Ovary (tissue), 9 donors: Measurements from ENCODE around the gene OR1K1. TPM values are rescaled to one million over a fixed set of nuclear protein-coding genes. Genes with fewer than 3 reads are reported as not detected.

ENCODE experiments used
- DNase-seq, 5 donors: peaks; one replicate each; pipeline ENCODE4 v3.0.0-alpha.2; 2019 to 2020
- H3K27ac ChIP-seq, 2 donors: fragments of 200-600 bp; one replicate each; pipeline versions ENCODE4 v1.5.1 to v1.8.0; 2019 to 2022
- H3K27me3 ChIP-seq: fragments of 200-600 bp; one replicate; pipeline ENCODE4 v1.8.0; 2022
- H3K36me3 ChIP-seq: fragments of 200-600 bp; sonication (generic); one replicate; pipeline ENCODE4 v1.5.1; 2019
- H3K4me1 ChIP-seq: one replicate; pipeline ENCODE4 v1.8.1; 2013; ENCODE audit warnings: mild to moderate bottlenecking, moderate library complexity; ENCODE audit not compliant: insufficient read depth
- H3K4me3 ChIP-seq: fragments of 200-600 bp; sonication (generic); one replicate; pipeline ENCODE4 v1.5.1; 2017
- H3K9me3 ChIP-seq, 2 donors: fragments of 200-600 bp in 1 of 2; sonication (generic) in 1 of 2; one replicate each; pipeline versions ENCODE4 v1.5.1 to v1.8.1; 2013 to 2019; ENCODE audit warnings: mild to moderate bottlenecking in 1 of 2, moderate library complexity in 1 of 2
- CTCF ChIP-seq, 3 donors: fragments of 450-650 bp in 2 of 3; fragments of 200-600 bp in 1 of 3; IDR thresholded peaks; one replicate each; pipeline versions ENCODE4 v1.5.1 to v1.8.0; 2016 to 2022; ENCODE audit warnings: antibody characterized with exemption in 3 of 3, mild to moderate bottlenecking in 1 of 3
- EP300 ChIP-seq: sonication (generic); formaldehyde crosslinking; IDR thresholded peaks from one replicate; pipeline ENCODE4 v1.6.1; 2017; ENCODE audit warnings: antibody characterized with exemption
- POLR2A ChIP-seq: fragments of 450-650 bp; IDR thresholded peaks from one replicate; pipeline ENCODE4 v1.6.1; 2017; ENCODE audit warnings: antibody characterized with exemption, mild to moderate bottlenecking, moderate library complexity
- WGBS, 3 donors: extraction: QIAGEN DNeasy Blood & Tissue Kit in 1 of 3; methylation state at CpG; one replicate each; pipeline versions ENCODE4 v1.1.5 to v1.1.7; 2013 to 2017; 5-methylcytosine and 5-hydroxymethylcytosine counted together
- intact Hi-C, 4 donors: fragments of 100-400 bp; cut with DNase I; formaldehyde crosslinking; loops; one replicate each; pipeline versions ENCODE4 v1.11.0 to v1.15.1; 2022 to 2023
- polyA plus RNA-seq, 2 donors: library from polyadenylated mRNA; stranded (reverse); fragments of 200-250 nt in 1 of 2; fragments of 350-450 nt in 1 of 2; fragmentation: Illumina TruSeq in 1 of 2; extraction: RNeasy Lipid Tissue Mini Kit (QIAGEN cat#74804) in 1 of 2; gene quantifications; one replicate each; pipeline ENCODE4 v1.2.3, GENCODE V29; 2013 to 2014
- total RNA-seq, 7 donors: library from RNA; depleted of rRNA in 2 of 7; stranded (reverse); fragments of >200 nt in 2 of 7; fragmentation: NEBNext Ultra II Directional in 3 of 7; extraction: Animal tissue kit (Norgen Biotek cat#: 25700) in 3 of 7; gene quantifications; one replicate each; pipeline versions ENCODE4 v1.1.0 to v1.2.4, GENCODE V29; 2016 to 2023
- donor health status: DM: no; HTN: no; CAD: no; lungs with moderate emphysema.
- donor health status: DM: no; HTN: no; CAD: no.
- donor health status: Bipolar disorder and iron deficiency.
- donor health status: DM: yes; HTN: yes; CAD: no.
- donor health status: DM: no; HTN: no; CAD: no.
- donor health status: DM: yes; HTN: yes; CAD: no.

The OR1K1 gene
- total and polyA plus RNA-seq, 9 donors = not detected

GRCh38 chr9:122791872-122792669, 7.9 kb upstream of the OR1K1 start:
- intact Hi-C loops = loop anchor here in 1 of 4 donors (10.0 kb wide), 1 partner anchor 327 kb away; no protein-coding TSS in a partner anchor
- no peak overlapping the region for H3K27ac ChIP-seq
- no peaks in the 10 kb centered on the region for H3K27me3 ChIP-seq
- H3K36me3 ChIP-seq = no peaks in the 10 kb centered on the region
- no peak for DNase-seq
- H3K4me3 ChIP-seq = no peak overlapping the region
- H3K9me3 ChIP-seq = no peaks in the 10 kb centered on the region
- no peaks in the 10 kb centered on the region for H3K4me1 ChIP-seq
- 80 to 90% (median 88%) methylated on average over 5 of the region's 5 CpGs for WGBS, 3 donors
- TF ChIP-seq EP300 (no peak), POLR2A (no peak), CTCF (IDR thresholded peaks at IDR 0.05) (no peak)

- 81 to 84% (median 83%) methylated on average over 6 of the region's 6 CpGs for WGBS, 3 donors
- Histone ChIP-seq H3K4me1 (no peaks in the 10 kb centered on the region), H3K27ac (no peak overlapping the region), H3K36me3 (no peaks in the 10 kb centered on the region), H3K9me3 (no peaks in the 10 kb centered on the region), H3K4me3 (no peak overlapping the region), H3K27me3 (no peaks in the 10 kb centered on the region)
- TF ChIP-seq CTCF (IDR thresholded peaks at IDR 0.05) (no peak), EP300 (no peak), POLR2A (no peak)
- no peak for DNase-seq
- intact Hi-C loops = loop anchor here in 1 of 4 donors (10.0 kb wide), 1 partner anchor 333 kb away; no protein-coding TSS in a partner anchor
These were observed 2.4 kb upstream of the OR1K1 start for GRCh38 chr9:122797316-122798063.

- Histone ChIP-seq H3K4me3 (no peak overlapping the region), H3K4me1 (no peaks in the 10 kb centered on the region), H3K36me3 (no peaks in the 10 kb centered on the region), H3K27me3 (no peaks in the 10 kb centered on the region), H3K27ac (no peak overlapping the region), H3K9me3 (no peaks in the 10 kb centered on the region)
- WGBS, 3 donors = 88 to 99% (median 92%) methylated on average over 4 of the region's 4 CpGs
- no peak for TF ChIP-seq CTCF (IDR thresholded peaks at IDR 0.05)
- TF ChIP-seq POLR2A = no peak
- TF ChIP-seq EP300 = no peak
- no peak for DNase-seq
- intact Hi-C loops = loop anchor here in 2 of 4 donors (10.0 kb wide), 3 partner anchors 332 to 682 kb away; partner anchors contain the start of gene OR1J1 (in 1 of the 2)
These were observed 6.7 kb downstream of the OR1K1 start for GRCh38 chr9:122806661-122807060.

GRCh38 chr9:122807271-122807900, 7.5 kb downstream of the OR1K1 start:
- Histone ChIP-seq H3K27me3 (no peaks in the 10 kb centered on the region), H3K4me1 (no peaks in the 10 kb centered on the region), H3K27ac (no peak overlapping the region), H3K36me3 (no peaks in the 10 kb centered on the region), H3K4me3 (no peak overlapping the region), H3K9me3 (no peaks in the 10 kb centered on the region)
- intact Hi-C loops = loop anchor here in 2 of 4 donors (10.0 kb wide), 3 partner anchors 333 to 683 kb away; partner anchors contain the start of gene OR1J1 (in 1 of the 2)
- TF ChIP-seq CTCF (IDR thresholded peaks at IDR 0.05) (no peak), POLR2A (no peak), EP300 (no peak)
- no peak for DNase-seq
- 61 to 93% (median 68%) methylated on average over 1 of the region's 1 CpG for WGBS, 3 donors
